Measurements from ENCODE around the gene WASHC2A. TPM values are rescaled to one million over a fixed set of nuclear protein-coding genes. Genes with fewer than 3 reads are reported as not detected.
"Not testable (repeated sequence)": the region's sequence is repeated elsewhere in the genome, so short reads cannot be mapped to it uniquely, and the experiment has no call there.

The WASHC2A gene
- total and polyA plus RNA-seq, 2 of the 4 experiments (the other 2 are of a cell fraction), result 22.6 to 29.4 TPM

DNA sequence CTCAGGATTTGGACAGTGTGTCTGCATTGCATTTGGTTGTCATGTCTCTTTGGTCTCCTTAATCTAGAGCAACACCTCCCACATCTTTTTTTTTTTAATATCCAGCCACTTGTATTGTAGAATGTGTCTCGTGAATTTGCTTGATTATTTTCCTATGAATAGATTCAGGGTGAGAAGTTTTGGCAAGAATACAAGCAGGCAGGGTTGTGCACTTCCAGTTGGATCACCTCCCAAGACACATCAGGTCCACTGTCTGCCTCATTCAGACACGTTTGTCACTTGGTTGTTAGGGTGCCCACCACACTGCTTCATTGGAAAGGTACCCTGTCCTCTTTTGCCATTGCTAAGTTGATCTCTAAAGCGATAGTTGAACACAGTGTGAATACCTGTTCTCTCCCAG, 30.9 kb downstream of the WASHC2A start:
- H3K79me1 ChIP-seq (ENCODE audit: low read depth in 1 of 2, low read length in 2 of 2); DNase-seq; H3K23ac ChIP-seq (ENCODE audit: low read depth, low read length); H3K9me3 ChIP-seq (ENCODE audit: control insufficient read depth, insufficient read depth, low read length); H3K4me1 ChIP-seq (ENCODE audit: control insufficient read depth, insufficient read depth, low read length); H3K14ac ChIP-seq (replicated peaks; ENCODE audit: low read depth, low read length); H2AK5ac ChIP-seq (ENCODE audit: low read depth, low read length); intact Hi-C loops (cut with micrococcal nuclease); H2BK20ac ChIP-seq (ENCODE audit: low read depth, low read length); H3K27ac ChIP-seq (ENCODE audit: insufficient read depth, low read length); H3K18ac ChIP-seq (ENCODE audit: low read depth, low read length); H3K4me2 ChIP-seq (ENCODE audit: low read depth, low read length); H3K4me3 ChIP-seq (ENCODE audit: insufficient read depth, low read depth, low read length); H2AK9ac ChIP-seq (replicated peaks; ENCODE audit: low read depth, low read length, poor library complexity); H2BK5ac ChIP-seq (ENCODE audit: low read depth, low read length, poor library complexity, severe bottlenecking); POLR2A ChIA-PET (ENCODE audit: unreplicated experiment); H2BK120ac ChIP-seq (ENCODE audit: low read depth, low read length); H2BK15ac ChIP-seq (ENCODE audit: low read depth, low read length); H4K20me1 ChIP-seq (ENCODE audit: insufficient read depth, low read length); BruUV-seq (replicated peaks); dilution Hi-C loops (cut with HindIII; ENCODE audit: low sequenced_read_pairs, unreplicated experiment); H4K8ac ChIP-seq (ENCODE audit: low read depth in 2 of 2, low read length in 2 of 2); H3K4ac ChIP-seq (ENCODE audit: low read depth, low read length); H3K9ac ChIP-seq (ENCODE audit: low read depth, low read length); H3K56ac ChIP-seq (ENCODE audit: extremely low read depth, insufficient read depth, low read length); H4K5ac ChIP-seq (ENCODE audit: low read depth, low read length); ATAC-seq (ENCODE audit: low read depth); H2AFZ ChIP-seq (replicated peaks; ENCODE audit: low read length, poor library complexity); H3K27me3 ChIP-seq (ENCODE audit: control insufficient read depth, insufficient read depth, low read length); CTCF ChIA-PET; in situ Hi-C loops (cut with MboI; ENCODE audit: low sequenced_read_pairs); H4K91ac ChIP-seq (ENCODE audit: insufficient read depth, low read depth, low read length); H3K9me1 ChIP-seq (ENCODE audit: insufficient read depth, low read length): not testable (repeated sequence)
- H3K36me3 ChIP-seq (ENCODE audit: control insufficient read depth, insufficient read depth, low read length), result peaks cover 10% of the 10 kb centered on the region
- WGBS, 2 experiments (ENCODE audit: extremely low coverage in 2 of 2, insufficient read length in 1 of 2), result no CpG with 5 or more reads among the region's 3 CpGs

DNA sequence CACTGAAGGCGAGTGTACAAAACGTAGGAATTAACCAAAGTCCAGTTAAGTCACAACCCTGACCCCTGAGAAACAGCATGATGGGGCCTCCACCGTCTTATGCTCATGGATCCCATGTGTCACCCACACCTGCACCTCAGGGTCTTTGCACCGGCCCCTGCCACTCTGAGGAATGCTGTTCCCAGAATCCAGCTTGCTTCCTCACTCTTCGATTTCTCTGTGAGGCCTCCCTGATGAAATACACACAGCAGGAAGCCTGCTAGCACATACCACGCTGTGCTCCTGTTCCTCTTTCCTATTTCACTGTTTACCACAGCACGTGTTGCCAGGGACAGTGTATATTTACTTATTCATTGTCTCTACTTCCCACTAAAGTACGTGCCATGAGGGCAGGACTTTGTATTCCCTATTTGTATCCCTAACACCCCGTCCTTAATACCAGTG, 33.4 kb downstream of the WASHC2A start:
- H2AK5ac ChIP-seq (ENCODE audit: low read depth, low read length); H3K56ac ChIP-seq (ENCODE audit: extremely low read depth, insufficient read depth, low read length); H3K4me3 ChIP-seq (ENCODE audit: insufficient read depth, low read depth, low read length); in situ Hi-C loops (cut with MboI; ENCODE audit: low sequenced_read_pairs); H4K20me1 ChIP-seq (ENCODE audit: insufficient read depth, low read length); DNase-seq; POLR2A ChIA-PET (ENCODE audit: unreplicated experiment); H3K27me3 ChIP-seq (ENCODE audit: control insufficient read depth, insufficient read depth, low read length); CTCF ChIA-PET; ATAC-seq (ENCODE audit: low read depth); H3K9me1 ChIP-seq (ENCODE audit: insufficient read depth, low read length); H3K79me1 ChIP-seq (ENCODE audit: low read depth in 1 of 2, low read length in 2 of 2); H3K4me2 ChIP-seq (ENCODE audit: low read depth, low read length); H2BK120ac ChIP-seq (ENCODE audit: low read depth, low read length); H3K4ac ChIP-seq (ENCODE audit: low read depth, low read length); H4K91ac ChIP-seq (ENCODE audit: insufficient read depth, low read depth, low read length); H2BK5ac ChIP-seq (ENCODE audit: low read depth, low read length, poor library complexity, severe bottlenecking); H2BK15ac ChIP-seq (ENCODE audit: low read depth, low read length); H3K27ac ChIP-seq (ENCODE audit: insufficient read depth, low read length); H3K23ac ChIP-seq (ENCODE audit: low read depth, low read length); BruUV-seq (replicated peaks); H2AK9ac ChIP-seq (replicated peaks; ENCODE audit: low read depth, low read length, poor library complexity); H3K4me1 ChIP-seq (ENCODE audit: control insufficient read depth, insufficient read depth, low read length); H2BK20ac ChIP-seq (ENCODE audit: low read depth, low read length); H3K9ac ChIP-seq (ENCODE audit: low read depth, low read length); intact Hi-C loops (cut with micrococcal nuclease); H3K14ac ChIP-seq (replicated peaks; ENCODE audit: low read depth, low read length); H4K8ac ChIP-seq (ENCODE audit: low read depth in 2 of 2, low read length in 2 of 2); H4K5ac ChIP-seq (ENCODE audit: low read depth, low read length); dilution Hi-C loops (cut with HindIII; ENCODE audit: low sequenced_read_pairs, unreplicated experiment); H2AFZ ChIP-seq (replicated peaks; ENCODE audit: low read length, poor library complexity); H3K9me3 ChIP-seq (ENCODE audit: control insufficient read depth, insufficient read depth, low read length); H3K18ac ChIP-seq (ENCODE audit: low read depth, low read length): not testable (repeated sequence)
- 94% methylated on average over 2 of the region's 9 CpGs; no CpG with 5 or more reads in 1 of the 2 experiments for WGBS, 2 experiments (ENCODE audit: extremely low coverage in 2 of 2, insufficient read length in 1 of 2)
- peaks cover 10% of the 10 kb centered on the region for H3K36me3 ChIP-seq (ENCODE audit: control insufficient read depth, insufficient read depth, low read length)
